ENCODE results near the gene PIPOX. TPM values are rescaled to one million over a fixed set of nuclear protein-coding genes. Genes with fewer than 3 reads are reported as not detected.

PIPOX gene
- polyA plus RNA-seq, 1 donor from 2014 or later = 0.15 TPM

DNA sequence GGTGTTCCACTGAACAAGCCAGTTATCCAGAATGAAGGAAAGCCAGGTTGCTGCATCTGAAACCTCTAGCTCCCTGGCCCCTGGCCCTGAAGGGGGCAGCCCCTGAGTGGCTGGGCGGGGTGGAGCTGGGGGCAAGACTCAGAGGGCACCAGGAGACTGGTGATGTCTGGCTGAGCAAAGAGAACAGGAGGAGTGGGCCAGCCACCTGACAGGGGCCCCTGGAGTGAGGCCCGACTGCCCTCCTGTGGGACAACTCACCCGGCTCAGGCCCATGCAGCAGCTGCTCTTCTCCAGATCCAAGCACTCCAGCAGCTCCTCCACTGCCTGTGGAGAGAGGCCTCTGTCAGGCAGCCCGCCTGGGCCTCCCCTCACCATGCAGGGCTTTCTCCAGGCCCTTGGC lies 60.4 kb downstream of the PIPOX start:
- no peaks in the 10 kb centered on the region for H3K4me1 Mint-ChIP-seq
- H3K27me3 Mint-ChIP-seq = no peaks in the 10 kb centered on the region
- H3K27ac Mint-ChIP-seq = no peak overlapping the region
- no peaks in the 10 kb centered on the region for H3K9me3 Mint-ChIP-seq
- H3K36me3 Mint-ChIP-seq = no peaks in the 10 kb centered on the region
- H3K4me3 Mint-ChIP-seq = no peak overlapping the region

Other genes with a start within 250 kb of the PIPOX start
- 17.1 TPM for gene FAM222B, start 200.4 kb upstream of the PIPOX start, polyA plus RNA-seq
- 45.8 TPM for gene ERAL1, start 188.1 kb upstream of the PIPOX start, polyA plus RNA-seq
- gene FLOT2, start 145.4 kb upstream of the PIPOX start, polyA plus RNA-seq = 400 TPM
- 17.1 TPM for gene DHRS13, start 140.1 kb upstream of the PIPOX start, polyA plus RNA-seq
- gene PHF12, start 91.6 kb upstream of the PIPOX start, polyA plus RNA-seq = 11.6 TPM
- 1.3 TPM for gene SEZ6, start 37.1 kb upstream of the PIPOX start, polyA plus RNA-seq
- gene MYO18A, start 137.3 kb downstream of the PIPOX start, polyA plus RNA-seq = 39.6 TPM
- gene CRYBA1, start 203.7 kb downstream of the PIPOX start, polyA plus RNA-seq = not detected